Measurements from ENCODE around the gene RAN.
"Not testable (repeated sequence)": the region's sequence is repeated elsewhere in the genome, so short reads cannot be mapped to it uniquely, and the experiment has no call there.

Gene RAN

DNA sequence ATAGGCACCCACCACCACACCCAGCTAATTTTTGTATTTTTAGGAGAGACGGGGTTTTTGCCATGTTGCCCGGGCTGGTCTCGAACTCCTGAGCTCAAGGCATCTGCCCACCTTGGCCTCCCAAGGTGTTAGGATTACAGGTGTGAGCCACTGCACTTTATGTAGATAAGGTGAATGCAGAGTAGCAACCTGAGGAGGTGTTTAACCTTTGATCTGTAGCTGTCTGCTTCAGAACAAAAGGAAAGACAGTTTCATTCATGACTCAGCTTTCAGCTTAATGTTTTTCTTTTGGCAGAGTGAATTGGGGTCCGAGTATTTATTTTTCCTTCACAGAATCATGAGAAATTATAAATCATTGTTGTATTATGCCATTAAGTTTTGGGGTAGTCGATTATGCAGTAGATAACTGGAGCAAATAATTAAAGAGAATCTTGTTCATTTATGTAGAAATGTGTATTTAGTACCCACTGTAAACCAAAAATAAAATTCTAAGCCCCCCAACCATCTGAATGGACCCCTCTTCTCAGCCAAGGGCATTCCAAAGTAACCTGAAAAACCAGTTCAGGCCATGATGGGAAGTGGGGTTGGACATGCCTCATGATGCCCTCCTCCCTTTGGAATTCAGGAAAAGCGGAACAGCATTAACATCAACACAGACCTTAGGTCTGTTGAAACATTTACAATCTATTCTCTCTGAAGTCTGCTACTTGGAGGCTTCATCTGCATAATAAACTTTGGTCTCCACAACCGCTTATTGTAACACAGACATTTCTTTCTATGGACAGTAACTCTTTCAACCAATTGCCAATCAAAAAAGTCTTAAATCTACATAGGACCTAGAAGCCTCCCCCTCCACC is 22.1 kb upstream of the RAN start:
- DNase-seq, result no peak

DNA sequence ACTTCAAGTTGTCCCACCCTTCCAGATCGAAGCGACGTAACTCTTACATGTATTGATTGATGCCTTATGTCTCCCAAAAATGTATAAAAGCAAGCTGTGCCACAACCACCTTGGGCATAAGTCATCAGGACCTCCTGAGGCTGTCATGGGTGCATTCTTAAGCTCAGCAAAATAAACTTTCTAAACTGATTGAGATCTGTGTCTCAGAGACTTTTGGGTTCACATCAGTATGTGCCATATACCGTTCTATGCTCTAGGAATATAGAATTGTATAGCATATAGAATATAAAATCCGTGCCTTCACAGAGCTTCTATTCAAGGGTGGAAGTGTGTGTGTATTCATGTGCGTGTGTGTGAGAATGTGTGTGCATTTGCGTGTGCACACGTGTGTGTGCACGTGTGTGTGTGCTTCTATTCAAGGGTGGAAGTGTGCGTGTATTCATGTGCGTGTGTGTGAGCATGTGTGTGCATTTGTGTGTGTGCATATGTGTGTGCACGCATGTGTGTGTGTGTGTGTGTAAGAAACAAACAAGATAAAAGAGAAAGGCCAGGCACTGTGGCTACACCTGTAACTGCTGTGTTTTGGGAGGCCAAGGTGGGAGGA is 21.3 kb upstream of the RAN start:
- DNase-seq, result no peak

DNA sequence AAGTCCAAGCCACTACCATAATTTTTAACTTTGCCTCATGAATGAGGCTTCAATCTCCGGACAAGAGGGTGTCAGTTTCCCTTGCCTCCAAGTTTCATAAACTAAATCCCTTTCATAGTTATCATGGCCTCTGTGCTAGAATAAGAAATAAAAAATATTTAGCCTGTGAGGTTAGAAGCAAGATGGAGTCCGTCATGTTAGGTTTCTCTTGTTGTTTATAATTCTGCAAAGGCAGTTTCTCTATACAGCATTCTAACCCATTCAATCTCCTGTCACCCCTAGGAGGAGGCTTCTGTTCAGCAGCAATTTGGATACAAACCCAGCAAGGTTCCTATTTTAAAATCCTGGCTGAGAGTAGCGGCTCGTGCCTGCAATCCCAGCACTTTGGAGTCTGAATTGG is 15.8 kb upstream of the RAN start:
- no peak for DNase-seq

DNA sequence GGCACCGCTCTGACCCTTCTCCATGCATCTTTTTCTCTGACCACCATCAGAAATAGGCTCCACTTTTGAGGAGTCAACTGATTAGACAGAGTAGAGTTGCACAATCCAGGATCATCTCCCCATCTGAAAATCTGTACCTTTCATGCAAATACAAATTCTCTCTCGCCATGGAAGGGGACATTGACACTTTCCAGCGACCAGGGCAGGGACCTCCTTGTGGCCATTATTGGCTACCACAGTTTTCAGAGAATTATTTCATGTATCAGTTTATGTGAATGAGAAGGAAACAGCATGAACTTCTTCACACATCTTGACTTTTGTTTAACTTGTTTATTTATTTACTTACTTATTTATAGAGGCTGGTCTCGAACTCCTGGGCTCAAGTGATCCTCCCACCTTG is 13.8 kb upstream of the RAN start:
- no peak for DNase-seq

DNA sequence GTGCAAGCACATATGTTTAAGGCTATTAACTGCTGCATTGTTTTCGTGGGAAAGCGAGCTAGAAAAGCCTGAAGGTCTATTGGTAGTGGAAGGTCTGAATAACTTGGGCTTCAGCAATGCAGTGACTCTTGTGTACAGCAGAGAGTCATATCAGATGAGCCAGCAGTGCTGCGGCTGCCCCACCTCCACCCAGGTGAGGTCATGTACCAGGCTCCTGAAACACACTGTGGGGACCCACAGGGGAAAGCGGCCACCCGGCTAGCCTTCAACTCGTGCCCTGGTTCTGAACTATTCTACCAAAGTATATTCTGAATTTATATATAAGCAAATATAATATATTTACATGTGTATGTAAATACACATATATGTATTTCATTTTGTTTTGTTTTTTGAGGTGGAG is 12.7 kb upstream of the RAN start:
- no peak for DNase-seq

DNA sequence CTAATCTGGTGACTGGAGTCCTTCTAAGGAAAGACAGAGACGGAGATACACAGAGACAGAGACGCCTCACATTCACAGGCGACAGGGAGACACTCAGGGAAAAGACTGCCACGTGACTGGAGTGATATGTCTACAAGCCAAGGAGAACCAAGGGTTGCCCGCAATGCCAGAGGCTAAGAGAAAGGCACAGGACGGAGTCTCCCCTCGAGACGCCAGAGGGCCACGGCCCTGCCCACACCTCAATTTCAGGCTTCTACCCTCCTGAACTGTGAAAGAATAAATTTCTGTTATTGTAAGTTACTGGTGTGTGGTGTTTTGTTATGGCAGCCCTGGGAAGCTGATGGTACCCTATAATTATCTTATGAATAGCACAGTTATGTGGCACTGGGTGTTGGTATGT is 11.6 kb upstream of the RAN start:
- DNase-seq, result no peak

DNA sequence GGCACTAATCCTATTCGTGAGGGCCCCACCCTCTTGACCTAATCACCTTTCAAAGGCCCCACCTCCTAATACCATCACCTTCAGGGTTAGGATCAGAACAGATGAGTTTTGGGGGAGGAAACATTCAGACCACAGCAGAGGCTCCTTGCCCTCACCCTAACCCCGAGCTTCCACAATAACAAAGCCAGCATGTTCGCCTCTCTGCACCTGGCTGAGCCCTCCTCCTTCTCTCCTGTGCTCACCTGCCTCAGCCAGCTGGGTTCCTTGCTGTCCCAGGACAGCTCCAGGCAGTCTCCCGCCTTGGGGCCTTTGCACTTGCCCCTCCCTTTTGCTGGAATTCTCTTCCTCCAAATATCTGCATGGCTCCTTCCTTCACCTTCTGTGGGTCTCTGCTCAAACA is 9.7 kb upstream of the RAN start:
- no peak for DNase-seq

DNA sequence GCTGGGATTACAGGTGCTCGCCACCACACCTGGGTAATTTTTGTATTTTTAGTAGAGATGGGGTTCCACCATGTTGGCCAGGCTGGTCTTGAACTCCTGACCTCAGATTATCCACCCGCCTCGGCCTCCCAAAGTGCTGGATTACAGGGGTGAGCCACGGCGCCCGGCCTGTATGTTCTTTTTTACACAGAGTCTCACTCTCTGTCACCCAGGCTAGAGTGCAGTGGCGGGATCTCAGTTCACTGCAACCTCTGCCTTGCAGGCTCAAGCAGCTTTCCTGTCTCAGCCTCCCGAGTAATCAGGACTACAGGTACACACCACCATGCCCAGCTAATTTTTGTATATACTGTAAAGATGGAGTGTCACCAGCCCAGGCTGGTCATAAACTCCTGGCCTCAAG is 9.1 kb upstream of the RAN start:
- not testable (repeated sequence) for DNase-seq

DNA sequence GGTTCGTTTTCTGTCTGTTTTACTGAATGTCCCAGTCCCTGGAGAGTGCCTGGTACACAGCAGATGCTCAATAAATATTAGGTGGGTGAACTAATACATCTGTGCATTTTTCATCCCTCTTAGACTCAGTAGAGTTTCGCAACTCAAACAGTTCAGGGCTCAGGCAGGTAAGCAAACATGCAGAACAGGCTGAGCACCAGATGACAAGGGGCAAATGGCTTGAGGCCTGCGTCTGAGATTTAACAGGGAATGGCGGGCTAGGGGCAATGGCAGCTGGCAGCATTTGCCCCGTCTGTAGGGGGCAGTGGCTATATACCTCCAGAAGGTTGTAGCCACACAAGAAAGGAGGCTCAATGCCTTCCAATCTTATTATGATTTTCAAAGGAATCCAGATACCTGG is 8.6 kb upstream of the RAN start:
- DNase-seq, result no peak

DNA sequence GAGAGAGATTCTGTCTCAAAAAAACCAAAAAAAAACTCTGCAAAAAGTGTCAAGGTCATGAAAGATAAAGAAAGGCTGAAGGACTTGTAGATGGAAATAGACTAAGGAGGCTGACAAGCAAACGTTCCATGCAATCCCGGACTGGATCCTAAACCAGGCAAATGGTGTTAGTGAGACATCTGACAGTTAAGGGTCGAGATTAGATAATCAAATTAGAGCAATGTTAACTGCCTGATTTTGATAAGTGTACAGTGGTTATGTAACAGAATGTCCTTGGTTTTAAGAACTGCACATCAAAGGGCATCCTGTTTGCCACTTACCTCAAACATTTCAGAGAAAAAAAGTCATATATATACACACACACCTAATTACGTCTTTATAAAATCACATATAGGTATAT is 3.5 kb upstream of the RAN start:
- DNase-seq, result no peak

DNA sequence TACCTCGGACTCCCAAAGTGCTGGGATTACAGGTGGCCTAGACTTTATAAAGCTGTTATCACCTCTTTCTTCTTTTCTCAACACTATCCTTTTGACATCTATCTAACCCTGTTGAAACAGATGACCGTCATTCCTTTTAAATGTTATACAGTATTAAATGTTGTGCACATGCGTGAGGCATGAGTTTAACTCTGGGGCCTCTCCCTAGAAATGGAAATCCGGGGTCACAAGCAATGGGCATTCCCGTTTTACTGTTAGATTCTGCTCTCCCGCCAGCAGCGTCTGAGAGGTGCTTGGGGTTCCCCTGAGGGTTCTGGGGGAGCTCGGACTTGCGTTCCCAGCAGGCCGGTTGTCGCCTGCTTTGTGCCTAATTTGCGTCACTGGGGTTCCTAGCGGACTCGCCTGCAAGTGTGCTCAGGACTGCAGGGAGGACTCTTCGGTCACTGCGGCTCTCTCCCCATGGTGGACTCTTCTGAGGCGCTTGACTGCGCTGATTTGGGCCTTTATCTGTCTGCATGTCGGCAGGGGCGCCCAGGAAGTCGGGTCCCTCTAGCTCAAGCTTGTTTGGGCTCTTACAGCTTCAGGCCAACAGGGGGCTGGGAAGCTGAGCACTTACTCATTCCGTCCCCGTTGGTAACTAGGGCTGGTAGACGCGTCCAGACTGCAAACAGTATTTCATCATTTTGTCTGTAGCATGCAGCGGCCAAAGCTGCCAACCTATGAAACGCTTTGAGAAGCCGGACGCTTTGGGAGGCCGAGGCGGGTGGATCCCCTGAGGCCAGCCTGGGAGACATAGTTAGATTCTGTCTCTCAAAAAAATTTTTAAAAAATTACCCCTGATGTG is 1.2 kb upstream of the RAN start:
- peak; percentile 87 for DNase-seq

DNA sequence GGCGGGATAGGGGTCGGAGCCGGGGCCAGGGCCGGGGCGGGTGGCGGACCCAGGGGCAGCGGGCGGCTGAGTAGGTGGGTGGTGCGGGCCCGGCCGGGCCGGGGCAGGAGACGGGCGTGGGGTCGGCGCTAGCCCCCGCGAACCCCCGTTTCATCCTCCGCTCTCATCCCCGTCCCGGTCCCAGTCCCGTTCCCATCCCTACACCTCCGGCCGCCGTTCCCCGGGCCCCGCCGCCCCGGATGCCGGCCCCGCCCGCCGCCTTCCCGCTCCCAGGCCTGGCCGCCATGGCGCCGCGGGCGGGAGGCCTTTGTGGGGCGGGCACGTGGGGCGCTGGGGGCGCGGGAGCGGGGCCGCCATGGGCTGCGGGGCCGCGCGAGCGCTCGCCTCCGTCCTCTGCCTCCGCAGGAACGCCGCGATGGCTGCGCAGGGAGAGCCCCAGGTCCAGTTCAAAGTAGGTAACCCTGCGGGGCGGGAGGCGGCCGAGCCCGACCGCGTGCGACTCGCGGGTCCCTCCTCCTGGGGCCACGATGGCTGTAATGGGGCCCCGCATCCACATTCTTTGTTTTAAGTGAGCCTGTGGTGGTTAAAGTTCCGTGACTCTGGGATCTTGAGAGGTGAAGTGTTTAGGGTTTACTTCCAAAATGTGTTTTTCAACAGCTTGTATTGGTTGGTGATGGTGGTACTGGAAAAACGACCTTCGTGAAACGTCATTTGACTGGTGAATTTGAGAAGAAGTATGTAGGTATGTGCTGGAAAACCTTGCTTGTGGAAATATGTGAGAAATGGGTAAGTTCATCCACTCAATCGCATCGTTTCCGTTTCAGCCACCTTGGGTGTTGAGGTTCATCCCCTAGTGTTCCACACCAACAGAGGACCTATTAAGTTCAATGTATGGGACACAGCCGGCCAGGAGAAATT is 572 bp downstream of the RAN start:
- peak; percentile 52 for DNase-seq

DNA sequence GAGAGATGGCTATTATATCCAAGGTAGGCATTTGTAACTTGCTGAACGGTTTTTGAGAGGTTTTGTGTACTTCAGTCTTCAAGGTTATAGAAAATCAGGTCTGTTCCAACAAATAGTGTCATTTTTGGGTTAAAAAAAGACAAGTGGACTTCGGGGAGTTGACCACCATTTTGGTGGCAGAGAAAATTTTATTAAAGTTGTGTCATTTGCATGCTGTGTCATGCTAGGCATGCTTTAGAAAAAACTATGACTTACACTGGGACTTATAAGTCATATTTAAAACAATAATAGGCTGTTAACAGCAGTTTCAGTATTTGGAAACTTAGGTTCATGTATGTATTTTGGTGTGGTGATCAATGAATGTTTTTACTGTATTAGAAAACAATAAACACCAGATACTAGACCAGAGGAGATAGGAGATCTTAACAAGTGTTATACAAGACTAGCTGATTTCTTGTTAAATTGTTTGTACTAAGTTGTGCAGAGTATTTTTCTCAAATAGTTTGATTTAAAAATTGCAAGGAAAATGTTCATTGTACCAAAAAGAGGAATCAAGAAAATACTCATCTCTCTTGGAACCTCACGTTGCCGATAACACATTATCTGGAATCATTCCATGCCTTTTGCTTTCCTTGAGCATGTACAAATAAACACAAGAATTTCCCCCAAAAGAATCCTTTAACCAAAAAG is 1.4 kb downstream of the RAN start:
- DNase-seq, result no peak

DNA sequence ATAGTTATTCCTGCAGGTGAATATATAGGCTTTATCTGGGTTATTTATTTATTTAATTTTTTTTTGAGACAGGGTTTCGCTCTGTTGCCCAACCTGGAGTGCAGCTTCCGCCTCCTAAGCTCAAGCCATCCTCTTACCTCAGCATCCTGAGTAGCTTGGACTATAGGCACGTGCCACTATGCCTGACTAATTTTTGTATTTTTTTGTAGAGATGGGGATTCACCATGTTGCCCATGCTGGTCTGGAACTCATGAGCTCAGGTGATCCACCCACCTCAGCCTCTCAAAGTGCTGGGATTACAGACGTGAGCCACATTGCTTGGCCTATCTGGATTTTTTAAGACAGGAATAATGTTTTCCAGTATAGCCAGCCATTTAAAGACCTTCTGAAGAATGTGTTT is 2.0 kb downstream of the RAN start:
- DNase-seq, result no peak

DNA sequence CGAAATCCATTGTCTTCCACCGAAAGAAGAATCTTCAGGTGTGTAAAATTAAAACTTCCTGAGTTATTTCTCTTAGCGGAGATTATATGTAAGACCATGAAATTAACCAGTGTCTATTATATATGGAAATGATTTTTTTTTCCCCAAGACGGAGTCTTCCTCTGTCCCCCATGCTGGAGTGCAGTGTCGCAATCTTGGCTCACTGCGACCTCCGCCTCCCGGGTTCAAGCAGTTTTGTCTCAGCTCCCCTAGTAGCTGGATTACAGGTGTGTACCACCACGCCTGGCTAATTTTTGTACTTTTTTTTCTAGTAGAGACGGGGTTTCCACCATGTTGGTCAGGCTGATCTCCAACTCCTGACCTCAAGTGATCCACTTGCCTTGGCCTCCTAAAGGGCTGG is 2.8 kb downstream of the RAN start:
- DNase-seq, result no peak

DNA sequence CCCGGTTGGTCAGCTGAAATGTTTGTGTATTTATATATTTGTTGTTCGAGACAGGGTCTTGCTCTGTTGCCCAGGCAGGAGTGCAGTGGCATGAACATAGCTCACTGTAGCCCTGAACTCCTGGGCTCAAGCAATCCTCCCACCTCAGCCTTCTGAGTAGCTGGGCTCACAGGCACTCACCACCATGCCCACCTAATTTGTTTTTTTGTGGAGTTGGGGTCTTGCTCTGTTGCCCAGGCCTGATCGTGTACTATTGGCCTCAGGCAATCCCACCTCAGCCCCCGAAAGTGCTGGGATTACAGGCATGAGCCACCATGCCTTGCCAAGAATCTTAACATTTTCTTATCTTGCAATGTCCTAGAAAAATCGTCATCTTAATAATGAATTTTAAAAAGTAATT is 3.3 kb downstream of the RAN start:
- DNase-seq, result no peak

DNA sequence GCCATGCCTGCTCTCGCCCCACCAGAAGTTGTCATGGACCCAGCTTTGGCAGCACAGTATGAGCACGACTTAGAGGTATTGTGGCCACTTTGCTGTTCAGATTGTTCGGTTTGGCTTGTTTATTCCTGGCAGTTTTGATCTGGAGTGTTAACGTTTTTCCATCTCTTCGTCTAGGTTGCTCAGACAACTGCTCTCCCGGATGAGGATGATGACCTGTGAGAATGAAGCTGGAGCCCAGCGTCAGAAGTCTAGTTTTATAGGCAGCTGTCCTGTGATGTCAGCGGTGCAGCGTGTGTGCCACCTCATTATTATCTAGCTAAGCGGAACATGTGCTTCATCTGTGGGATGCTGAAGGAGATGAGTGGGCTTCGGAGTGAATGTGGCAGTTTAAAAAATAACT is 3.8 kb downstream of the RAN start:
- DNase-seq, result not testable (repeated sequence)

DNA sequence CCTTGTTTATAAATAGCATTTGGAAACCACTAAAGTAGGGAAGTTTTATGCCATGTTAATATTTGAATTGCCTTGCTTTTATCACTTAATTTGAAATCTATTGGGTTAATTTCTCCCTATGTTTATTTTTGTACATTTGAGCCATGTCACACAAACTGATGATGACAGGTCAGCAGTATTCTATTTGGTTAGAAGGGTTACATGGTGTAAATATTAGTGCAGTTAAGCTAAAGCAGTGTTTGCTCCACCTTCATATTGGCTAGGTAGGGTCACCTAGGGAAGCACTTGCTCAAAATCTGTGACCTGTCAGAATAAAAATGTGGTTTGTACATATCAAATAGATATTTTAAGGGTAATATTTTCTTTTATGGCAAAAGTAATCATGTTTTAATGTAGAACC is 4.4 kb downstream of the RAN start:
- no peak for DNase-seq

DNA sequence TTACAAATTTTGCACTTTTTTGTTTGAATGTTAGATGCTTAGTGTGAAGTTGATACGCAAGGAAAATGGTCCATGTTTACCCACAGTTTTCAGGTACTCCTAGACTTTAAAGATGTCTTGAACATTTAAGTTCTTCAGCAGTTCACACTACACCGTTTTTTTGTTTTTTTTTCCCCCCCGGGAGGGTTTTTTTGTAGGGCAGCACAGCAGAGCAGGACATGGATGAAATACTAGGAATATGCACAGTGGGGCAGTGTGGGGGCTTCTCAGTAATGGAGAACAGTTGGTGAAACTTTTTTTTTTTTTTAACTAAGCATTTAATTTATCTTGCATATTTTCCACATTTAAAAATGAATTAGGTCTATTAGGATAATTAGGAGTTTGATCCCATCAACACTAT is 4.9 kb downstream of the RAN start:
- no peak for DNase-seq

DNA sequence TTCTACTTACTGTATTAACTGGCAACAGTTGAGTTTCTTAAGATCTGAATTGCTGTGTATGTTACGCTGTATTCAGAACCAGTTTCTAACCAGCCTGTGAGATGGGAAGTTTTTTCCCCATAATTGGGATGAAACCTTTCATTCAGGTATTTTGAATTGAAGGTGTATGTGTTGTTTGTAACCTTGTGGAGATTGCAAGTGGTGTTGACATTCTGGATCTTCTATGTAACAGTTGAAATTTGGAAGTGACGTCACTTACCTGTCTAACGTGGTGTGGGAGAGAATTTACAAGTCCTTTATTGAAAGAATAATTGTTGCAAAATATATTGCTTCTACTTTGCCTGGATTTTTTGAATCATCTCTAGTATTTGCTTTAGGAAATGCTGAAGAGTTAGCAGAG is 5.5 kb downstream of the RAN start:
- DNase-seq, result no peak

DNA sequence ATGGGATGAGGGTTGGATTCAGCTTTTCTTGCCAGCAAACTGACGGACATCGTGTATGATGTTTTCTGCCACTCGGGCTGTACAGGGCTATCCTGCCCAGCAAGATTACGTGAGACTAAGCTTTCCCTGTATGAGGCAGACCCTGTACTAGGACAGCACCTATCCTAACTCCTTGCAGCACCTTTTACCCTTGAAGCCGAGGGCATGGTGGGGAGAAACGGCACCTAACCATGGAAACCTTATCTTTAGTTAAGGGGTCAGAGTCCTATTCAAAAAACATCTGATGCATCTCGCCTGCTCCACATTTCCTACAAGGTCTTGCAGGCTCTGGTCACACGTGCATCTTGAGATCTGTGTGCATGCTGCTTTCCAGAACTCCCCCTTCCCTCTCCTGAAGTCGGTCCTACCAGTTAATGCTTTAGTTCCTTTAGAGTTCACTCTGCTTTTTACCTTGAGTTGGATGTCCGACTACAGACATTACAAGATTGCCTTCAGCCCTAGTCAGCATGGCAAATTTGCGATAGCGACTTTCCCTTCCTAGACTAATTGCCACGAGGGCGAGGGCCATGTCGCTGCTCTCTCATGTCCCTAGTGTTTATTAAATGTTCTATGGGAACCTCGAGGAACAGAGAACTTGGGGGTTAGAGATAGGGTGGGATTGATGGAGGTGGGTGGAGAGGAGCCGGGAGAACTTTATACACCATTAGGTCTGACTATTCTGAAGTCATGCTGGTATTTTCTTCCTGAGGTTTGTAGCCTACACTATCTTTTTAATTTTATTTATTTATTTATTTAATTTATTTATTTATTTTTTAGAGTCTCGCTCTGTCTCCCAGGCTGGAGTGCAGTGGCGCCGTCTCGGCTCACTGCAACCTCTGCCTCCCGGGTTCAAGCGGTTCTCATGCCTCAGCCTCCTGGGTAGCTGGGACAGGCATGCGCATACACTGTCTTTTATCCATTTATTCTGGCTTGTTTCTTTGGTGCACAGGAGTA is 6.6 kb downstream of the RAN start:
- DNase-seq, result no peak
